H9 (cell line): ENCODE measurements around the gene RAPH1. TPM values are rescaled to one million over a fixed set of nuclear protein-coding genes. Genes with fewer than 3 reads are reported as not detected.

ENCODE experiments used
- DNase-seq: peaks from one replicate; pipeline ENCODE4 v3.0.0-alpha.2; 2017
- H2AFZ ChIP-seq: one replicate; pipeline ENCODE4 v1.6.1; 2013; ENCODE audit warnings: mild to moderate bottlenecking, low read length, control low read depth, moderate library complexity
- H2AK5ac ChIP-seq: 2 replicates; pipeline ENCODE4 v1.6.1; 2013; ENCODE audit warnings: low read length, control low read depth, mixed read lengths; ENCODE audit not compliant: insufficient read length
- H2BK120ac ChIP-seq: one replicate; pipeline ENCODE4 v1.6.1; 2013; ENCODE audit warnings: low read depth, mild to moderate bottlenecking, low read length, control low read depth, inconsistent platforms; ENCODE audit not compliant: poor library complexity, severe bottlenecking
- H2BK12ac ChIP-seq: 2 replicates; pipeline ENCODE4 v1.6.1; 2013; ENCODE audit warnings: low read length, control low read depth, mixed read lengths, low read depth; ENCODE audit not compliant: insufficient read length
- H2BK15ac ChIP-seq: 2 replicates; pipeline ENCODE4 v1.6.1; 2013; ENCODE audit warnings: low read depth, low read length, control low read depth
- H2BK20ac ChIP-seq: one replicate; pipeline ENCODE4 v1.6.1; 2013; ENCODE audit warnings: low read depth, mild to moderate bottlenecking, low read length, control low read depth, inconsistent platforms; ENCODE audit not compliant: poor library complexity, severe bottlenecking
- H2BK5ac ChIP-seq: 2 replicates; pipeline ENCODE4 v1.6.1; 2013; ENCODE audit warnings: low read length, control low read depth, mixed read lengths; ENCODE audit not compliant: insufficient read length
- H3K14ac ChIP-seq: 2 replicates; pipeline ENCODE4 v1.6.1; 2013; ENCODE audit warnings: low read length, control low read depth; ENCODE audit not compliant: insufficient read depth
- H3K18ac ChIP-seq: 2 replicates; pipeline ENCODE4 v1.6.1; 2013; ENCODE audit warnings: low read depth, mild to moderate bottlenecking, mixed read lengths, low read length, control low read depth; ENCODE audit not compliant: insufficient read length
- H3K23ac ChIP-seq: 2 replicates; pipeline ENCODE4 v1.6.1; 2013; ENCODE audit warnings: low read length, control low read depth, mixed read lengths, low read depth; ENCODE audit not compliant: insufficient read length
- H3K23me2 ChIP-seq: 2 replicates; pipeline ENCODE4 v1.6.1; 2013; ENCODE audit warnings: low read depth, mild to moderate bottlenecking, mixed read lengths, low read length, control low read depth; ENCODE audit not compliant: insufficient read length, poor library complexity, severe bottlenecking
- H3K27ac ChIP-seq: 2 replicates; pipeline ENCODE4 v1.5.1; 2013; ENCODE audit warnings: low read length, control low read depth, mixed read lengths, low read depth; ENCODE audit not compliant: insufficient read length
- H3K27me3 ChIP-seq: 2 replicates; pipeline ENCODE4 v1.6.1; 2013; ENCODE audit warnings: low read length, control low read depth, inconsistent platforms; ENCODE audit not compliant: insufficient read depth
- H3K4ac ChIP-seq: 2 replicates; pipeline ENCODE4 v1.6.1; 2013; ENCODE audit warnings: low read depth, mild to moderate bottlenecking, control low read depth, inconsistent platforms, low read length, moderate library complexity
- H3K4me1 ChIP-seq: 2 replicates; pipeline ENCODE4 v1.6.1; 2013; ENCODE audit warnings: low read length, control low read depth, inconsistent platforms; ENCODE audit not compliant: insufficient read depth
- H3K4me2 ChIP-seq: 2 replicates; pipeline ENCODE4 v1.6.1; 2013; ENCODE audit warnings: low read length, control low read depth, mixed read lengths; ENCODE audit not compliant: insufficient read length, insufficient read depth
- H3K56ac ChIP-seq: 2 replicates; pipeline ENCODE4 v1.6.1; 2013; ENCODE audit warnings: low read depth, mild to moderate bottlenecking, mixed read lengths, low read length, control low read depth; ENCODE audit not compliant: insufficient read length
- H3K79me1 ChIP-seq: 2 replicates; pipeline ENCODE4 v1.6.1; 2013; ENCODE audit warnings: low read depth, mild to moderate bottlenecking, moderate library complexity, low read length, control low read depth, inconsistent platforms; ENCODE audit not compliant: insufficient read depth, poor library complexity, severe bottlenecking
- H3K79me2 ChIP-seq: 2 replicates; pipeline ENCODE4 v1.6.1; 2013; ENCODE audit warnings: low read length, control low read depth, inconsistent platforms; ENCODE audit not compliant: insufficient read depth
- H3K9ac ChIP-seq: 2 replicates; pipeline ENCODE4 v1.6.1; 2013; ENCODE audit warnings: low read length, control low read depth, mixed read lengths; ENCODE audit not compliant: insufficient read length; ENCODE audit errors: extremely low read depth
- H3K9me3 ChIP-seq: one replicate; pipeline ENCODE4 v1.6.1; 2013; ENCODE audit warnings: low read depth, low read length, inconsistent platforms; ENCODE audit not compliant: control insufficient read depth
- H3T11ph ChIP-seq: one replicate; pipeline ENCODE4 v1.6.1; 2013; ENCODE audit warnings: mild to moderate bottlenecking, low read length, control low read depth, inconsistent platforms
- H4K20me1 ChIP-seq: one replicate; pipeline ENCODE4 v1.6.1; 2013; ENCODE audit not compliant: control insufficient read depth, insufficient read length, insufficient read depth
- H4K5ac ChIP-seq: 2 replicates; pipeline ENCODE4 v1.6.1; 2013; ENCODE audit warnings: low read depth, mild to moderate bottlenecking, mixed read lengths, low read length, control low read depth; ENCODE audit not compliant: insufficient read length
- H4K8ac ChIP-seq: replicated peaks from 2 replicates; pipeline ENCODE4 v1.6.1; 2013; ENCODE audit warnings: low read length, control low read depth, mixed read lengths, low read depth; ENCODE audit not compliant: insufficient read length
- H4K91ac ChIP-seq: 2 replicates; pipeline ENCODE4 v1.6.1; 2013; ENCODE audit warnings: low read depth, mild to moderate bottlenecking, moderate library complexity, mixed read lengths, low read length, control low read depth; ENCODE audit not compliant: insufficient read length
- H3K27ac Mint-ChIP-seq, 3 experiments: 2 replicates in 2 of 3; 3 replicates in 1 of 3; pipeline ENCODE4 v1.8.0; 2020 to 2021; ENCODE audit warnings: mixed read lengths in 3 of 3, mild to moderate bottlenecking in 1 of 3, moderate library complexity in 1 of 3
- H3K27me3 Mint-ChIP-seq: 2 replicates; pipeline ENCODE4 v1.8.0; 2021; ENCODE audit warnings: low read depth, mild to moderate bottlenecking, moderate library complexity, mixed read lengths
- H3K36me3 Mint-ChIP-seq, 3 experiments: 2 replicates in 2 of 3; 3 replicates in 1 of 3; pipeline ENCODE4 v1.8.0; 2020 to 2021; ENCODE audit warnings: low read depth in 3 of 3, mixed read lengths in 3 of 3; ENCODE audit not compliant: insufficient read depth in 1 of 3
- H3K4me1 Mint-ChIP-seq, 2 experiments: 2 replicates each; pipeline ENCODE4 v1.8.0; 2020; ENCODE audit warnings: mixed read lengths in 2 of 2
- H3K4me3 Mint-ChIP-seq, 2 experiments: 2 replicates in 1 of 2; 3 replicates in 1 of 2; pipeline ENCODE4 v1.8.0; 2020 to 2021; ENCODE audit warnings: mild to moderate bottlenecking in 2 of 2, mixed read lengths in 2 of 2, moderate library complexity in 1 of 2
- H3K9me3 Mint-ChIP-seq, 2 experiments: 2 replicates in 1 of 2; 3 replicates in 1 of 2; pipeline ENCODE4 v1.8.0; 2020; ENCODE audit warnings: mild to moderate bottlenecking in 2 of 2, mixed read lengths in 2 of 2, moderate library complexity in 1 of 2
- WGBS: extraction: QIAGEN DNeasy Blood & Tissue Kit; methylation state at CpG from one replicate; pipeline ENCODE4 v1.1.7; 2013; ENCODE audit warnings: missing lambda C conversion rate, low lambda C conversion rate, mixed read lengths; ENCODE audit not compliant: insufficient read length; ENCODE audit errors: extremely low coverage; 5-methylcytosine and 5-hydroxymethylcytosine counted together
- total RNA-seq: library from RNA; stranded (reverse); gene quantifications from 2 replicates; pipeline ENCODE4 v1.2.1, GENCODE V29; 2021
- TF ChIP-seq, protein P1 (sequence below): fragments of 200-600 bp; sonication (generic); conservative IDR thresholded peaks from 3 replicates; pipeline ENCODE4 v1.8.0; 2021; ENCODE audit warnings: antibody characterized with exemption, mild to moderate bottlenecking

The RAPH1 gene
- total RNA-seq, 1 experiment from 2014 or later = 17.1 TPM

DNA sequence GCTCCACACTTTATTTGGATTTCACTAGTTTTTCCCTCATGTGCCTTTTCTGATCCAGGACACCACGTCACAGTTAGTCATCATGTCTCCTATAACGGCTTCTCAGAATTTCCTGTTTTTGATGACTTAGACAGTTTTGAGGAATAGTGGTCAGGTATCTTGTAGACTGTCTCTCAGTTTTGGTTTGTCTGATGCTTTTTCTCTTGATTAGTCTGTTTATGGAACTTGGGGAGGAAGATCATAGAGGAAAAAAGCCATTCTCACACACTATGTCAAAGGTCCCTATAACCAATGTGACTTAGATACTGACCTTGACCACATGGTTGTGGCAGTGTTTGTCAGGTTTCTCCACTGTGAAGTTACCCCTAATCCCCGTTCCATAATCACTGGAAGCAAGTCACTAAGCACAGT is 89.0 kb downstream of the RAPH1 start:
- H3K9ac ChIP-seq = no peak overlapping the region
- no peaks in the 10 kb centered on the region for H3K23me2 ChIP-seq
- H2AK5ac ChIP-seq = no peak overlapping the region
- H3K27me3 ChIP-seq = no peaks in the 10 kb centered on the region
- H4K5ac ChIP-seq = no peak overlapping the region
- no peak overlapping the region for H3K23ac ChIP-seq
- Mint-ChIP-seq H3K36me3 (peaks cover 0 to 27% (median 26%) of the 10 kb centered on the region in 3 experiments; a peak in 5 of 7 replicates), H3K4me1 (peaks cover 0 to 3% of the 10 kb centered on the region in 2 experiments; a peak in 1 of 4 replicates), H3K27me3 (no peaks in the 10 kb centered on the region), H3K9me3 (no peaks in the 10 kb centered on the region), H3K27ac (no peak overlapping the region), H3K4me3 (no peak overlapping the region)
- no peak overlapping the region for H3K18ac ChIP-seq
- no peak overlapping the region for H2BK12ac ChIP-seq
- no peaks in the 10 kb centered on the region for H3K9me3 ChIP-seq
- H3K14ac ChIP-seq = no peak overlapping the region
- TF ChIP-seq, protein P1, sequence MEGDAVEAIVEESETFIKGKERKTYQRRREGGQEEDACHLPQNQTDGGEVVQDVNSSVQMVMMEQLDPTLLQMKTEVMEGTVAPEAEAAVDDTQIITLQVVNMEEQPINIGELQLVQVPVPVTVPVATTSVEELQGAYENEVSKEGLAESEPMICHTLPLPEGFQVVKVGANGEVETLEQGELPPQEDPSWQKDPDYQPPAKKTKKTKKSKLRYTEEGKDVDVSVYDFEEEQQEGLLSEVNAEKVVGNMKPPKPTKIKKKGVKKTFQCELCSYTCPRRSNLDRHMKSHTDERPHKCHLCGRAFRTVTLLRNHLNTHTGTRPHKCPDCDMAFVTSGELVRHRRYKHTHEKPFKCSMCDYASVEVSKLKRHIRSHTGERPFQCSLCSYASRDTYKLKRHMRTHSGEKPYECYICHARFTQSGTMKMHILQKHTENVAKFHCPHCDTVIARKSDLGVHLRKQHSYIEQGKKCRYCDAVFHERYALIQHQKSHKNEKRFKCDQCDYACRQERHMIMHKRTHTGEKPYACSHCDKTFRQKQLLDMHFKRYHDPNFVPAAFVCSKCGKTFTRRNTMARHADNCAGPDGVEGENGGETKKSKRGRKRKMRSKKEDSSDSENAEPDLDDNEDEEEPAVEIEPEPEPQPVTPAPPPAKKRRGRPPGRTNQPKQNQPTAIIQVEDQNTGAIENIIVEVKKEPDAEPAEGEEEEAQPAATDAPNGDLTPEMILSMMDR = no peak
- H2BK5ac ChIP-seq = no peak overlapping the region
- DNase-seq = no peak
- H3K27ac ChIP-seq = no peak overlapping the region
- H3K4me1 ChIP-seq = no peaks in the 10 kb centered on the region
- no peak overlapping the region for H3K4ac ChIP-seq
- H4K91ac ChIP-seq = no peak overlapping the region
- H3K56ac ChIP-seq = no peak overlapping the region
- H2BK120ac ChIP-seq = no peak overlapping the region
- H3K4me2 ChIP-seq = no peak overlapping the region
- no peak overlapping the region for H4K8ac ChIP-seq
- no peaks in the 10 kb centered on the region for H3K79me1 ChIP-seq
- WGBS = no CpG with 5 or more reads among the region's 3 CpGs
- no peak overlapping the region for H2AFZ ChIP-seq
- H4K20me1 ChIP-seq = no peaks in the 10 kb centered on the region
- no peak overlapping the region for H2BK15ac ChIP-seq
- H3T11ph ChIP-seq = no peak overlapping the region
- H3K79me2 ChIP-seq = no peaks in the 10 kb centered on the region
- no peak overlapping the region for H2BK20ac ChIP-seq
